Measurements from ENCODE around the gene QSOX2.

DNA sequence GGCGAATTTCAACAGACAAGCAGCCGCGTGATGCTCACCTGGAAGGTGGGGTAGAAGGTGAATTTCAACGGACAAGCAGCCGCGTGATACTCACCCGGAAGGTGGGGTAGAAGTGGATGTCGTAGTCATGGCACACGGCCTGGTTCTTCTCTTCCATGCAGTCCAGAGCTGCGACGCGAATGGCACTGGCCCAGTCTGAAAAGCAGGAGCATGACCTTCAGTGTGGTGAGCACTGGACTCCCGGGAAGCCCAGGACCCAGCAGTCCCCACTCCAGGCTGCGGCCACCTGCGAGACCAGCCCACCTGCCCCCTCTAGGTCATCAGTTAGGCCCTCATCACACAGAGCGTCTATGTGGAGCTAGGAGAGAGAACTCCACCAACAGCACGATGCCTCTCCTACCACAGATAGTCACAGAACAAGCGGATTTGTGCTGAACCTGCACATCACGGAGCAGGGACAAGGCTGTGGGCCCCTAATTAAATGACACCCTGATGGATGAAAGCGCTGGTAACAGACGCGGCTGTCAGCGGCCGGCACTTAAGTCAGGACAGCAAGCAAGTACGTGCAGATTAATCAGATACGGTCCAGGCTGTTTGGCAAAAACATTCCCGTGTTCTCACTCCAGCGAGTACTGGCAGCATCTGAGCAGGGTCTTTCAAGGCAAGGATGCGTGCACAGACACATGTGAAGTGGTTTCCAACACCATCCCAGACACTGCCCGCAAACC is 18.8 kb downstream of the QSOX2 start:
- no peak for TF ChIP-seq CTCF (IDR thresholded peaks at IDR 0.05)
- TF ChIP-seq POLR2A (IDR thresholded peaks at IDR 0.05): no peak
